ENCODE results near the gene NAXE. TPM values are rescaled to one million over a fixed set of nuclear protein-coding genes. Genes with fewer than 3 reads are reported as not detected.

NAXE gene
- total RNA-seq, 1 experiment from 2014 or later = 99.8 TPM

- TF ChIP-seq CTCF (IDR thresholded peaks at IDR 0.05; ENCODE audit: insufficient read depth in 1 of 2, low read depth in 1 of 2, low read length in 1 of 2, severe bottlenecking in 1 of 2, unreplicated experiment in 1 of 2) = no peak
- Mint-ChIP-seq H3K4me3 (ENCODE audit: unreplicated experiment) (peak overlapping the region; percentile 79), H3K4me1 (ENCODE audit: low read depth, unreplicated experiment) (no peaks in the 10 kb centered on the region), H3K27ac (ENCODE audit: unreplicated experiment) (peak overlapping the region; percentile 88), H3K9me3 (ENCODE audit: unreplicated experiment) (no peaks in the 10 kb centered on the region), H3K36me3 (ENCODE audit: insufficient read depth, unreplicated experiment) (peaks cover 23% of the 10 kb centered on the region), H3K27me3 (ENCODE audit: insufficient read depth, unreplicated experiment) (no peaks in the 10 kb centered on the region)
- BruUV-seq (replicated peaks) = TSS peak; percentile 73
- Histone ChIP-seq H3K9me3 (no peaks in the 10 kb centered on the region), H3K4me1 (peaks cover 8% of the 10 kb centered on the region; the same call in 1 of the 2 replicates), H3K27me3 (replicated peaks; ENCODE audit: control insufficient read depth, insufficient read depth, low read length) (no peaks in the 10 kb centered on the region), H3K4me3 (ENCODE audit: low read depth, low read length) (peak overlapping the region; percentile 84), H3K36me3 (ENCODE audit: control insufficient read depth, insufficient read depth, low read length) (0 out of 2 replicates have a peak, but pooled peaks cover 1% of the 10 kb centered on the region)
- ChIA-PET POLR2A (interaction anchor here (0.6 kb wide), 1 partner anchor 9 kb away, joined by 3 read pairs; the partner anchor contains the start of gene NAXE), CTCF (no interaction called here)
- intact Hi-C loops (cut with micrococcal nuclease; ENCODE audit: unreplicated experiment) = loop anchor here (1.0 to 10.0 kb wide), 3 partner anchors 9 to 216 kb away; partner anchors contain the start of genes MEF2D and NAXE
- DNase-seq = no peak
Measured at GRCh38 chr1:156600733-156601121, 9.2 kb downstream of the NAXE start.

GRCh38 chr1:156601122-156601830 lies 9.7 kb downstream of the NAXE start, which contains the start of gene GPATCH4:
Gene GPATCH4, minus strand, starts transcription at chr1:156601479.
- H3K4me3 ChIP-seq (ENCODE audit: low read depth, low read length) = peak within 1 kb of the TSS; percentile 84
- Mint-ChIP-seq H3K9me3 (ENCODE audit: unreplicated experiment) (no peaks in the 10 kb centered on the region), H3K27me3 (ENCODE audit: insufficient read depth, unreplicated experiment) (no peaks in the 10 kb centered on the region), H3K36me3 (ENCODE audit: insufficient read depth, unreplicated experiment) (peaks cover 23% of the 10 kb centered on the region), H3K27ac (ENCODE audit: unreplicated experiment) (peak within 1 kb of the TSS; percentile 88), H3K4me1 (ENCODE audit: low read depth, unreplicated experiment) (no peaks in the 10 kb centered on the region), H3K4me3 (ENCODE audit: unreplicated experiment) (peak within 1 kb of the TSS; percentile 79)
- peaks cover 8% of the 10 kb centered on the region; the same call in 1 of the 2 replicates for H3K4me1 ChIP-seq
- POLR2A ChIA-PET = interaction anchor here (0.6 to 1.0 kb wide), 3 partner anchors 10 to 144 kb away, joined by 5 to 12 read pairs (median 8); partner anchors contain the start of genes MEF2D and NAXE
- 0 out of 2 replicates have a peak, but pooled peaks cover 1% of the 10 kb centered on the region for H3K36me3 ChIP-seq (ENCODE audit: control insufficient read depth, insufficient read depth, low read length)
- TF ChIP-seq CTCF (IDR thresholded peaks at IDR 0.05; ENCODE audit: insufficient read depth in 1 of 2, low read depth in 1 of 2, low read length in 1 of 2, severe bottlenecking in 1 of 2, unreplicated experiment in 1 of 2) = no peak
- no peaks in the 10 kb centered on the region for H3K27me3 ChIP-seq (replicated peaks; ENCODE audit: control insufficient read depth, insufficient read depth, low read length)
- DNase-seq = peak; percentile 85
- H3K9me3 ChIP-seq = no peaks in the 10 kb centered on the region
- BruUV-seq (replicated peaks) = no TSS peak
- intact Hi-C loops (cut with micrococcal nuclease; ENCODE audit: unreplicated experiment) = loop anchor here (1.0 to 10.0 kb wide), 3 partner anchors 10 to 216 kb away; partner anchors contain the start of genes MEF2D and NAXE
- CTCF ChIA-PET = interaction anchor here (0.9 to 1.0 kb wide), 2 partner anchors 10 to 216 kb away, joined by 3 to 5 read pairs; partner anchors contain the start of gene NAXE

DNA sequence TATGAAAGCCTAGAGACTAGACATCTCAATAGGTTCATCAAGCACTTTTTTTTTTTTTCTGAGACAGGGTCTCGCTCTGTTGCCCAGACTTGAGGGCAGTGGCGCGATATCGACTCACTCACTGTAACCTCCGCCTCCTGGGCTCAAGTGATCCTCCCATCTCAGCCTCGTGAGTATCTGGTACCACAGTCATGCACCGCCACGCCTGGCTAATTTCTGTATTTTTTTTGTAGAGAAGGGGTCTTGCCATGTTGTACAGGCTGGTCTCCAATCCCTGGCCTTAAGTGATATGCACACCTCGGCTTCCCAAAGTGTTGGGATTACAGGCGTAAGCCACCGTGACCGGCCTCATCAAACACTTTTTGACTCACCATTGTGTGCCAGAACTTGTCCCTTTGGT lies 10.3 kb downstream of the NAXE start:
- H3K36me3 Mint-ChIP-seq (ENCODE audit: insufficient read depth, unreplicated experiment) = peaks cover 23% of the 10 kb centered on the region
- BruUV-seq (replicated peaks) = TSS peak; percentile 29
- POLR2A ChIA-PET = interaction anchor here (0.6 to 1.0 kb wide), 3 partner anchors 10 to 145 kb away, joined by 5 to 12 read pairs (median 8); partner anchors contain the start of genes MEF2D and NAXE
- H3K4me3 Mint-ChIP-seq (ENCODE audit: unreplicated experiment) = peak overlapping the region; percentile 79
- no peaks in the 10 kb centered on the region for H3K27me3 Mint-ChIP-seq (ENCODE audit: insufficient read depth, unreplicated experiment)
- TF ChIP-seq CTCF (IDR thresholded peaks at IDR 0.05; ENCODE audit: insufficient read depth in 1 of 2, low read depth in 1 of 2, low read length in 1 of 2, severe bottlenecking in 1 of 2, unreplicated experiment in 1 of 2) = no peak
- intact Hi-C loops (cut with micrococcal nuclease; ENCODE audit: unreplicated experiment) = loop anchor here (1.0 to 10.0 kb wide), 3 partner anchors 11 to 217 kb away; partner anchors contain the start of genes MEF2D and NAXE
- H3K27ac Mint-ChIP-seq (ENCODE audit: unreplicated experiment) = peak overlapping the region; percentile 88
- H3K4me1 Mint-ChIP-seq (ENCODE audit: low read depth, unreplicated experiment) = no peaks in the 10 kb centered on the region
- 0 out of 2 replicates have a peak, but pooled peaks cover 1% of the 10 kb centered on the region for H3K36me3 ChIP-seq (ENCODE audit: control insufficient read depth, insufficient read depth, low read length)
- H3K9me3 Mint-ChIP-seq (ENCODE audit: unreplicated experiment) = no peaks in the 10 kb centered on the region
- H3K4me3 ChIP-seq (ENCODE audit: low read depth, low read length) = peak overlapping the region; percentile 84
- CTCF ChIA-PET = interaction anchor here (0.9 to 1.0 kb wide), 2 partner anchors 10 to 216 kb away, joined by 3 to 5 read pairs; partner anchors contain the start of gene NAXE
- no peaks in the 10 kb centered on the region for H3K27me3 ChIP-seq (replicated peaks; ENCODE audit: control insufficient read depth, insufficient read depth, low read length)
- H3K4me1 ChIP-seq = peaks cover 8% of the 10 kb centered on the region; the same call in 1 of the 2 replicates
- no peaks in the 10 kb centered on the region for H3K9me3 ChIP-seq
- DNase-seq = no peak

All from Caco-2 (cell line).